ENCODE measurements around the gene RBM10. TPM values are rescaled to one million over a fixed set of nuclear protein-coding genes. Genes with fewer than 3 reads are reported as not detected.

The RBM10 gene
- total RNA-seq, 1 donor from 2014 or later: 27.8 TPM

DNA sequence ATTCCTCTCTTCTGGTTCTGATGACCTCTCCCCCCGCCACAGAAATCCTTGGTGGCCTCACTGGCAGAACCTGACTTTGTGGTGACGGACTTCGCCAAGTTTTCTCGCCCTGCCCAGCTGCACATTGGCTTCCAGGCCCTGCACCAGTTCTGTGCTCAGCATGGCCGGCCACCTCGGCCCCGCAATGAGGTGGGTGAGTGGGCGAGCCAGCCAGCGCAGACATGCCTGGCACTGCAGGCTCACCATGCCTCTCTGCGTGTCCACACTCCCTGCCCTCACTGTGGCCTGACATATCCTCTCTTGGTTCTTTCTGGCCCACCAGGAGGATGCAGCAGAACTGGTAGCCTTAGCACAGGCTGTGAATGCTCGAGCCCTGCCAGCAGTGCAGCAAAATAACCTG, 57.3 kb downstream of the RBM10 start:
- H3K36me3 ChIP-seq: peaks cover 80% of the 10 kb centered on the region
- no peak for DNase-seq

DNA sequence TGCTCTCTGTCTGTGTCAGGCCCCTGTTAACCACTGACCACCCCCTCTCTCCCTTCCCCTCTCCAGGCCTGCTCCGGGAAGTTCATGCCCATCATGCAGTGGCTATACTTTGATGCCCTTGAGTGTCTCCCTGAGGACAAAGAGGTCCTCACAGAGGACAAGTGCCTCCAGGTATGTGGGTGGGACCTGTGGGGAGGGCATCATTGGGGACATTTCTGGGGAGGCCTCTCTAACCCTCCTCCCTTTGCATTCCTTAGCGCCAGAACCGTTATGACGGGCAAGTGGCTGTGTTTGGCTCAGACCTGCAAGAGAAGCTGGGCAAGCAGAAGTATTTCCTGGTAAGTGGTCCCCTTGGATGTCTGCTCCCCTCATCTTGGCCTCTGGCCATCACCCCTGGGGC, 57.9 kb downstream of the RBM10 start:
- Histone ChIP-seq H3K4me1 (peaks cover 9% of the 10 kb centered on the region), H3K9me3 (replicated peaks) (no peaks in the 10 kb centered on the region), H3K27ac (replicated peaks) (no peak overlapping the region), H3K4me3 (no peak overlapping the region), H3K36me3 (peaks cover 86% of the 10 kb centered on the region), H3K27me3 (ENCODE audit: low read depth) (no peaks in the 10 kb centered on the region)
- intact Hi-C loops (cut with micrococcal nuclease): no loop called here
- TF ChIP-seq CTCF (IDR thresholded peaks at IDR 0.05; ENCODE audit: borderline replicate concordance): no peak
- no peak for DNase-seq

More for the DNA sequence above, 57.3 kb downstream of the RBM10 start:
- no peak overlapping the region for H3K4me3 ChIP-seq
- no peak for TF ChIP-seq CTCF (IDR thresholded peaks at IDR 0.05; ENCODE audit: borderline replicate concordance)
- H3K4me1 ChIP-seq: peaks cover 14% of the 10 kb centered on the region
- intact Hi-C loops (cut with micrococcal nuclease): no loop called here
- H3K27me3 ChIP-seq (ENCODE audit: low read depth): no peaks in the 10 kb centered on the region
- no peak overlapping the region for H3K27ac ChIP-seq (replicated peaks)
- no peaks in the 10 kb centered on the region for H3K9me3 ChIP-seq (replicated peaks)

GRCh38 chrX:47204970-47205369, 59.9 kb downstream of the RBM10 start:
- DNase-seq: no peak
- intact Hi-C loops (cut with micrococcal nuclease): no loop called here
- no peak overlapping the region for H3K27ac ChIP-seq (replicated peaks)

DNA sequence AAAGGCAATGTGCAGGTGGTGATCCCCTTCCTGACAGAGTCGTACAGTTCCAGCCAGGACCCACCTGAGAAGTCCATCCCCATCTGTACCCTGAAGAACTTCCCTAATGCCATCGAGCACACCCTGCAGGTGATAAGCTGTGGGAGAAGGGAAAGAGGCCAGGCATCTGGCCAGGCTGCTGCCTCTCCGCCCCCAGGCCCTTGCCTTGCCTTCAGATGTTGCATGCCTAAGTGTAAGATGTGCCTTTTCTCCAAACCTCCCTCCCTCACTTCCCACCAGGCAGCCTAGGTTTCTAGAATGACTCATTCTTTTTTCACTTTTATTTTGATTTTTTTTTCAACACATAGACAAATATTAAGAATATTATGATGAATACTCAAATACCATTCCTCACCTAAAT, 61.3 kb downstream of the RBM10 start:
- Histone ChIP-seq H3K9me3 (replicated peaks) (no peaks in the 10 kb centered on the region), H3K4me3 (no peak overlapping the region), H3K4me1 (peaks cover 10% of the 10 kb centered on the region), H3K27me3 (ENCODE audit: low read depth) (no peaks in the 10 kb centered on the region), H3K36me3 (peaks cover 80% of the 10 kb centered on the region), H3K27ac (replicated peaks) (no peak overlapping the region)
- intact Hi-C loops (cut with micrococcal nuclease): no loop called here
- DNase-seq: no peak
- TF ChIP-seq CTCF (IDR thresholded peaks at IDR 0.05; ENCODE audit: borderline replicate concordance): no peak

More at GRCh38 chrX:47204970-47205369, 59.9 kb downstream of the RBM10 start:
- Histone ChIP-seq H3K27me3 (ENCODE audit: low read depth) (no peaks in the 10 kb centered on the region), H3K9me3 (replicated peaks) (no peaks in the 10 kb centered on the region), H3K4me1 (peaks cover 8% of the 10 kb centered on the region), H3K36me3 (peaks cover 80% of the 10 kb centered on the region), H3K4me3 (no peak overlapping the region)
- no peak for TF ChIP-seq CTCF (IDR thresholded peaks at IDR 0.05; ENCODE audit: borderline replicate concordance)

GRCh38 chrX:47208108-47208507, 63.1 kb downstream of the RBM10 start:
- no peak overlapping the region for H3K27ac ChIP-seq (replicated peaks)
- no peak for DNase-seq
- no peak overlapping the region for H3K4me3 ChIP-seq
- peaks cover 79% of the 10 kb centered on the region for H3K36me3 ChIP-seq
- H3K9me3 ChIP-seq (replicated peaks): no peaks in the 10 kb centered on the region
- peaks cover 10% of the 10 kb centered on the region for H3K4me1 ChIP-seq
- H3K27me3 ChIP-seq (ENCODE audit: low read depth): no peaks in the 10 kb centered on the region
- no peak for TF ChIP-seq CTCF (IDR thresholded peaks at IDR 0.05; ENCODE audit: borderline replicate concordance)
- intact Hi-C loops (cut with micrococcal nuclease): no loop called here
